Measurements from ENCODE around the gene KCNJ5.

DNA sequence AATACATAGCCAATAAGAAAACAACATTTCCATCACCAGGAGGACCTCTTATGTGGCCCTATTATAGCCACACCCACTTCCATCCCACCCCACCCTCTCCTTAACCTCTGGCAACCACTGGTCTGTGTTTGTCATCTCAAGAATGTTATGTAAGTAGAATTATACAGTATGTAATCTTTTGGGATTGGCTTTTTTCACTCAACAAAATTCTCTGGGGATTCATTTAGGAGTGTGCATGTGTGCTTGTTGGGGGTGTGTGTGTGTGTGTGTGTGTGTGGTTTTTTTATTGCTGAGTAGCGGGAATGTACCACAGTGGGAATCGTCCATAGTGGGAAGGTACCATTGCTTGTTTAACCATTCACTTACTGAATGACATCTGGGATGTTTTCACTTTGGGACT, 5.2 kb downstream of the KCNJ5 start:
- TF ChIP-seq, protein P1, sequence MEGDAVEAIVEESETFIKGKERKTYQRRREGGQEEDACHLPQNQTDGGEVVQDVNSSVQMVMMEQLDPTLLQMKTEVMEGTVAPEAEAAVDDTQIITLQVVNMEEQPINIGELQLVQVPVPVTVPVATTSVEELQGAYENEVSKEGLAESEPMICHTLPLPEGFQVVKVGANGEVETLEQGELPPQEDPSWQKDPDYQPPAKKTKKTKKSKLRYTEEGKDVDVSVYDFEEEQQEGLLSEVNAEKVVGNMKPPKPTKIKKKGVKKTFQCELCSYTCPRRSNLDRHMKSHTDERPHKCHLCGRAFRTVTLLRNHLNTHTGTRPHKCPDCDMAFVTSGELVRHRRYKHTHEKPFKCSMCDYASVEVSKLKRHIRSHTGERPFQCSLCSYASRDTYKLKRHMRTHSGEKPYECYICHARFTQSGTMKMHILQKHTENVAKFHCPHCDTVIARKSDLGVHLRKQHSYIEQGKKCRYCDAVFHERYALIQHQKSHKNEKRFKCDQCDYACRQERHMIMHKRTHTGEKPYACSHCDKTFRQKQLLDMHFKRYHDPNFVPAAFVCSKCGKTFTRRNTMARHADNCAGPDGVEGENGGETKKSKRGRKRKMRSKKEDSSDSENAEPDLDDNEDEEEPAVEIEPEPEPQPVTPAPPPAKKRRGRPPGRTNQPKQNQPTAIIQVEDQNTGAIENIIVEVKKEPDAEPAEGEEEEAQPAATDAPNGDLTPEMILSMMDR (IDR thresholded peaks at IDR 0.05; ENCODE audit: insufficient read depth, low read length, poor library complexity, severe bottlenecking) = no peak
- TF ChIP-seq EZH2phosphoT487 (conservative IDR thresholded peaks at IDR 0.05; ENCODE audit: low read length) = no peak
